Activated B cell treated with CpG ODN at 0.5 μM for 24 hours (primary cell): ENCODE data around the gene SLC4A1AP. TPM values are rescaled to one million over a fixed set of nuclear protein-coding genes. Genes with fewer than 3 reads are reported as not detected.

Source experiments
- ATAC-seq: fragments of 200-7000 bp; cut with Tn5 transposase; one replicate; pipeline ENCODE4 v1.10.0; 2021; ENCODE audit warnings: low read depth, mild to moderate bottlenecking, moderate library complexity
- CTCF ChIA-PET: fragments of 350-600 bp; sonication (Branson Sonifier 250); formaldehyde crosslinking; loops from one replicate; lab custom pipeline; 2021; ENCODE audit warnings: antibody characterized with exemption; lab: Charles Lee
- POLR2A ChIA-PET: fragments of 350-600 bp; sonication (Branson Sonifier 250); formaldehyde crosslinking; loops from one replicate; lab custom pipeline; 2021; ENCODE audit warnings: antibody characterized with exemption; lab: Charles Lee
- DNase-seq: peaks from one replicate; pipeline ENCODE4 v3.0.0; 2022
- H3K27ac Mint-ChIP-seq: one replicate; pipeline ENCODE4 v1.8.0; 2020; ENCODE audit warnings: mixed read lengths
- H3K27me3 Mint-ChIP-seq: one replicate; pipeline ENCODE4 v1.8.0; 2021; ENCODE audit warnings: mixed read lengths
- H3K36me3 Mint-ChIP-seq: one replicate; pipeline ENCODE4 v1.8.0; 2021; ENCODE audit warnings: low read depth, mixed read lengths
- H3K4me1 Mint-ChIP-seq: one replicate; pipeline ENCODE4 v1.8.0; 2021; ENCODE audit warnings: mixed read lengths
- H3K4me3 Mint-ChIP-seq: one replicate; pipeline ENCODE4 v1.8.0; 2020; ENCODE audit warnings: mild to moderate bottlenecking, mixed read lengths
- H3K9me3 Mint-ChIP-seq: one replicate; pipeline ENCODE4 v1.8.0; 2020; ENCODE audit warnings: mixed read lengths
- CTCF ChIP-seq: fragments of 200-600 bp; IDR thresholded peaks from one replicate; pipeline ENCODE4 v1.8.0; 2022; ENCODE audit warnings: antibody characterized with exemption, mild to moderate bottlenecking
- intact Hi-C: fragments of 100-400 bp; cut with micrococcal nuclease; formaldehyde crosslinking; loops from one replicate; pipeline ENCODE4 v1.15.1; 2024
- total RNA-seq: library from RNA; stranded (reverse); gene quantifications from 2 replicates; pipeline ENCODE4 v1.2.3, GENCODE V29; 2022

Gene SLC4A1AP
- total RNA-seq, 1 donor from 2014 or later, result 22.0 TPM

GRCh38 chr2:27709326-27709725 is 45.6 kb downstream of the SLC4A1AP start:
- POLR2A ChIA-PET, result no interaction called here
- no peak for ATAC-seq
- TF ChIP-seq CTCF, result no peak
- H3K4me3 Mint-ChIP-seq, result no peak overlapping the region
- H3K27me3 Mint-ChIP-seq, result peaks cover 20% of the 10 kb centered on the region
- no peak for DNase-seq
- CTCF ChIA-PET, result no interaction called here
- no peak overlapping the region for H3K27ac Mint-ChIP-seq
- no peaks in the 10 kb centered on the region for H3K36me3 Mint-ChIP-seq
- intact Hi-C loops, result loop anchor here (10.0 kb wide), 2 partner anchors 525 to 1485 kb away; no protein-coding TSS in a partner anchor
- no peaks in the 10 kb centered on the region for H3K9me3 Mint-ChIP-seq
- peaks cover under 1% of the 10 kb centered on the region for H3K4me1 Mint-ChIP-seq

- Mint-ChIP-seq H3K9me3 (no peaks in the 10 kb centered on the region), H3K27ac (no peak overlapping the region), H3K27me3 (peaks cover 27% of the 10 kb centered on the region), H3K4me1 (peaks cover 6% of the 10 kb centered on the region), H3K4me3 (no peak overlapping the region), H3K36me3 (no peaks in the 10 kb centered on the region)
- intact Hi-C loops, result loop anchor here (10.0 kb wide), 2 partner anchors 525 to 1485 kb away; no protein-coding TSS in a partner anchor
- DNase-seq (no peak), ATAC-seq (no peak)
- CTCF ChIA-PET, result no interaction called here
- POLR2A ChIA-PET, result no interaction called here
- TF ChIP-seq CTCF, result no peak
These were observed 46.4 kb downstream of the SLC4A1AP start for GRCh38 chr2:27709960-27710575.

GRCh38 chr2:27710640-27711430 is 47.1 kb downstream of the SLC4A1AP start:
- H3K4me3 Mint-ChIP-seq, result no peak overlapping the region
- H3K27me3 Mint-ChIP-seq, result peaks cover 27% of the 10 kb centered on the region
- CTCF ChIA-PET, result interaction anchor here (1.4 kb wide), 1 partner anchor 13 kb away, joined by 3 read pairs; no protein-coding TSS in a partner anchor
- no peaks in the 10 kb centered on the region for H3K9me3 Mint-ChIP-seq
- no peak overlapping the region for H3K27ac Mint-ChIP-seq
- peaks cover 8% of the 10 kb centered on the region for H3K4me1 Mint-ChIP-seq
- intact Hi-C loops, result no loop called here
- POLR2A ChIA-PET, result interaction anchor here (0.7 kb wide), 1 partner anchor 653 kb away, joined by 3 read pairs; no protein-coding TSS in a partner anchor
- TF ChIP-seq CTCF, result no peak
- H3K36me3 Mint-ChIP-seq, result no peaks in the 10 kb centered on the region
- DNase-seq (no peak), ATAC-seq (no peak)

GRCh38 chr2:27711804-27712203 is 48.1 kb downstream of the SLC4A1AP start:
- Mint-ChIP-seq H3K27me3 (peaks cover 30% of the 10 kb centered on the region), H3K9me3 (no peaks in the 10 kb centered on the region), H3K27ac (no peak overlapping the region), H3K4me1 (peaks cover 12% of the 10 kb centered on the region), H3K36me3 (no peaks in the 10 kb centered on the region), H3K4me3 (no peak overlapping the region)
- ATAC-seq (no peak), DNase-seq (no peak)
- ChIA-PET CTCF (interaction anchor here (0.8 to 1.5 kb wide), 3 partner anchors 8 to 29 kb away, joined by 3 to 4 read pairs (median 3); no protein-coding TSS in a partner anchor), POLR2A (interaction anchor here (0.7 kb wide), 1 partner anchor 652 kb away, joined by 3 read pairs; no protein-coding TSS in a partner anchor)
- intact Hi-C loops, result no loop called here
- no peak for TF ChIP-seq CTCF

- ATAC-seq, result no peak
- peaks cover 16% of the 10 kb centered on the region for H3K4me1 Mint-ChIP-seq
- no peak overlapping the region for H3K4me3 Mint-ChIP-seq
- no peak for TF ChIP-seq CTCF
- H3K27ac Mint-ChIP-seq, result no peak overlapping the region
- DNase-seq, result no peak
- POLR2A ChIA-PET, result interaction anchor here (0.7 kb wide), 2 partner anchors 9 to 55 kb away, joined by 3 to 8 read pairs; no protein-coding TSS in a partner anchor
- no peaks in the 10 kb centered on the region for H3K9me3 Mint-ChIP-seq
- intact Hi-C loops, result no loop called here
- H3K27me3 Mint-ChIP-seq, result peaks cover 32% of the 10 kb centered on the region
- H3K36me3 Mint-ChIP-seq, result no peaks in the 10 kb centered on the region
- CTCF ChIA-PET, result interaction anchor here (0.8 to 1.5 kb wide), 2 partner anchors 9 to 30 kb away, joined by 3 to 4 read pairs; no protein-coding TSS in a partner anchor
These were observed 48.8 kb downstream of the SLC4A1AP start for GRCh38 chr2:27712522-27712921.
